NCI-H2227 (cell line): ENCODE data around the gene AXIN1.

ENCODE experiments used
- DNase-seq: peaks from one replicate; lab custom pipeline; 2025; ENCODE audit not compliant: unreplicated experiment; lab: John Stamatoyannopoulos, UW

AXIN1 gene

DNA sequence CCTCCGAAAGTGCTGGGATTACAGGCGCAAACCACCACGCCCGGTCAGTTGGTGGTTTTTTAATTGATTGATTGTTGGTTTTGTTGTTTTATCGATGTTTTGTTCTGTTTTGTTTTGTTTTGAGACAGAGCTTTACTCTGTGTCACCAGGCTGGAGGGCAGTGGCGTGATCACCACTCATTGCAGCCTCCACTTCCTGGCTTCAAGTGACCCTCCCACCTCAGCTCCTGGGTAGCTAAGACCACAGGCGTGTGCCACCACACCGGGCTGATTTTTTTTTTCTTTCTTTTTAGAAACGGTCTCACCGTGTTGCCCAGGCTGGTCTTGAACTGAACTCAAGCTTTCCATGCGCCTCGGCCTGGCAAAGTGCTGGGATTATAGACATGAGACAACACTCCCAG lies 105.5 kb downstream of the AXIN1 start:
- DNase-seq = no peak

DNA sequence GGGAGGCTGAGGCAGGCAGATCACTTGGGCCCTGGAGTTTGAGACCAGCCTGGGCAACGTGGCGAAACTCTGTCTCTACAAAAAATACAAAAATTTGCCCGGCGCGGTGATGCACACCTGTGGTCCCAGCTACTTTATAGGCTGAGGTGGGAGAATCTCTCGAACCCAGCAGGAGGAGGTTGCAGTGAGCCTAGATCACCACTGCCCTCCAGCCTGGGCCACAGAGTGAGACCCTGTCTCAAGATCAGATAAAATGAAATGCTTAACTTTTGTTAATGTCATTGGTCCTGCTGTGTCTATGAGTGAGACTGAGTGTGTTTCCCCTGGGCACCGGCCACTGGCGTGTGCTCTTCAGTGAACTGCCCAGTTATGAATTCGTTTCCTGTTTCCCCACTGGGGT lies 107.4 kb downstream of the AXIN1 start:
- no peak for DNase-seq

DNA sequence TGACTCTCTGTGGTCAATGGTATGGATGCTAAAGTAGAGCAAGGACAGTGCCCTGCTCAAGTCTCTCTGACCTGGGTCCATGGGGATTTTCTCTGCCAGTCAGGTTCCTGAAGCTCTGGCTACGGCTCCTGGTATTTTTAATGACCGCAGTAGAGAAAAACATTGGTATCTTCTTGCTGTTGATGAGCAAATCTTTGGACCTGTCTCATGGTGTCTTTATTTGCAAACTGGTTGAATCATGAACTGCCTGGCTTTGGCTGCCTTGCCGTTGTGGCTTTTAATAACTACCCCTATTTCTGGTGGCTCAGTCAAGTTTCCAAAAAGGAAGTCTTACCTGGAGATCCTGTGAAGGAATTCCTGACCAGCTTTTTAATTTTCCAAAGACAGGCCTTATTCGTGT lies 109.2 kb downstream of the AXIN1 start:
- no peak for DNase-seq

DNA sequence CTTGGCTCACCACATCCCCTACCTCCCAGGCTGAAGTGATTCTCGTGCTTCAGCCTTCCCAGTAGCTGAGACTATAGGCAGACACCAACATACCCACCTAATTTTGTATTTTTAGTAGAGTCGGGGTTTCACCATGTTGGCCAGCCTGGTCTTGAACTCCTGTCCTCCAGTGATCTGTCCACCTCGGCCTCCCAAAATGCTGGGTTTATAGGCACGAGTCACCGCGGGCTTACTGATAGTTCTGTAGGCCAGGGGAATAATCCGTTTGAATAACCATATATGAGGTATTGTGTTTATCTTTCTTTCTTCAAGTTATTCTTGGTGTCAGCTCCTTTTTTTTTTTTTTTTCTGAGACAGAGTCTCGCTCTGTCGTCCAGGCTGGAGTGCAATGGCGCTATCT lies 110.2 kb downstream of the AXIN1 start:
- no peak for DNase-seq

DNA sequence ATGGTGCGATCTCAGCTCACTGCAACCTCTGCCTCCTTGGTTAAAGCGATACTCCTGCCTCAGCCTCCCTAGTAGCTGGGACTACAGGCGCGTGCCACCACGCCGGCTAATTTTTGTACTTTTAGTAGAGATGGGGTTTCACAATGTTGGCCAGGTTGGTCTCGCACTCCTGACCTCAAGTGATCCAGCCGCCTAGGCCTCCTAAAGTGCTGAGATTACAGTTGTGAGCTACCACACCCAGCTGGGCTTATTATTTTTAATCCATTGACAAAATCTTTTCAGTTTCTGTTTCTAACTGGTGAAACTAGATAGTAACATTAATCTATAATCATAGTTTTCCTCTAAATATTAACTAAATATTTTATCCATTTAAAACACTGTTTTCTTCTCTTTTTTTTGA lies 112.0 kb downstream of the AXIN1 start:
- DNase-seq = no peak

DNA sequence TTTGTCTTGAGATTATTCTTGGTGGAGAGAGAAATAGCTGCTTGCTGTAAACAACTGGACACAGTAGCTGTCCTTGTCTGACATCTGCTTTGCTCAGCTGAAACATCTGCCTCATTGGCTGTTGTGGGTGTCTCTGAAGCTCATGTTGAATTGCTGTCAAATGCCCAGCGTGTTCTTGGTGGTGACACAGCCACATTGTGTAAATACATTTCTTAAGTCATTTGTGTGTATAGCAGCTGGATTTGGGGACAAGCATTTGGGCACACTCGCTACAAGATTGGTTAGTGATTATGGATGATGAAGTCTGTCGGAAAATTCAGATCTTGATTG lies 112.6 kb downstream of the AXIN1 start:
- DNase-seq = no peak
